ENCODE data around the gene FRMPD4.

DNA sequence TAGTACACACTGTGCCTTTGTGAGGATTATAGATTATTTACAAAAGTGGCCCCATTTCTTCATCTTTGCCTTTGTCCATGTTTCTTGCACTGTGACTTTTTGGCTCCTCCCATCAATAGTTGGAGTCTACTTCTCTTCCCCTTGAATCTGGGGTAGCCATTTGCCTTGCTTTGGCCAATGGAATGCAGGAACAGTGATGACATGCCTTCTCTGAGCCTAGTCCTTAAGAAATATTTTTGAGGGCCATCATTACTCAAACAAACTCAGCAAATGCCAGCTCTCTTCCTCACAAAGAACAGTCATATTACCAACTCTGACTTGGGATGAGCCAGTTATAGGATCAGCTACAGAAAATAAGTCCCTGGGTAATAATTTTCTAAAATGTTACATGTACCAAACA, 189.6 kb downstream of the FRMPD4 start:
- TF ChIP-seq, protein P1, sequence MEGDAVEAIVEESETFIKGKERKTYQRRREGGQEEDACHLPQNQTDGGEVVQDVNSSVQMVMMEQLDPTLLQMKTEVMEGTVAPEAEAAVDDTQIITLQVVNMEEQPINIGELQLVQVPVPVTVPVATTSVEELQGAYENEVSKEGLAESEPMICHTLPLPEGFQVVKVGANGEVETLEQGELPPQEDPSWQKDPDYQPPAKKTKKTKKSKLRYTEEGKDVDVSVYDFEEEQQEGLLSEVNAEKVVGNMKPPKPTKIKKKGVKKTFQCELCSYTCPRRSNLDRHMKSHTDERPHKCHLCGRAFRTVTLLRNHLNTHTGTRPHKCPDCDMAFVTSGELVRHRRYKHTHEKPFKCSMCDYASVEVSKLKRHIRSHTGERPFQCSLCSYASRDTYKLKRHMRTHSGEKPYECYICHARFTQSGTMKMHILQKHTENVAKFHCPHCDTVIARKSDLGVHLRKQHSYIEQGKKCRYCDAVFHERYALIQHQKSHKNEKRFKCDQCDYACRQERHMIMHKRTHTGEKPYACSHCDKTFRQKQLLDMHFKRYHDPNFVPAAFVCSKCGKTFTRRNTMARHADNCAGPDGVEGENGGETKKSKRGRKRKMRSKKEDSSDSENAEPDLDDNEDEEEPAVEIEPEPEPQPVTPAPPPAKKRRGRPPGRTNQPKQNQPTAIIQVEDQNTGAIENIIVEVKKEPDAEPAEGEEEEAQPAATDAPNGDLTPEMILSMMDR (IDR thresholded peaks at IDR 0.05), result no peak
- TF ChIP-seq POLR2A (IDR thresholded peaks at IDR 0.05) (no peak), EP300 (IDR thresholded peaks at IDR 0.05) (no peak)

All from tibial nerve (tissue), 4 donors.